ENCODE results near the gene CLCNKA.

GRCh38 chr1:16064536-16065268, 42.9 kb downstream of the CLCNKA start:
- TF ChIP-seq ZNF274 (IDR thresholded peaks at IDR 0.05; ENCODE audit: low read depth, low read length) (no peak), SUZ12 (IDR thresholded peaks at IDR 0.05; ENCODE audit: extremely low read depth, insufficient read depth, insufficient read length) (no peak), YY1 (IDR thresholded peaks at IDR 0.05; ENCODE audit: insufficient read depth, insufficient read length) (no peak)
